ENCODE data around the gene KCNJ6.

Gene KCNJ6

DNA sequence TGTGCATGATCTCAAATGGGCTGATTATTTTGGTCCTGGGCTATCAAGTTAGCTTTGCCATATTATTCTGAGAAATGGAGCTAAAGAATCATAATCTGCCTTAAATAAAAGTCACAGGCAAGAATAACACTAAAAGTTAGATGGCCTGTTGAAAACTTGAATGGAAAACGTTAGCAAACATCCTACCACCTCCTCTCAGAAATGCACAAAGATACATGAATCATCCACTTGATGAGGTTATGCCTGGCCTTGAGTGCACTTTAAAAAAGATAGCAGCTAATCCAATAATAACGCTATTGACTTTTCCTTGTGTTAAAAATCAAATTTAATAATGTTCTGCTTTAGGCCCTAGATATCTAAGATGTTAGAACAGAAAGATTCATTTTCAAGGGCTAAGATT, 108.0 kb downstream of the KCNJ6 start:
- CTCF ChIA-PET, result no interaction called here
- no peak for TF ChIP-seq CTCF (IDR thresholded peaks at IDR 0.05; ENCODE audit: control extremely low read depth, extremely low read depth, low read depth, missing control alignments)
- DNase-seq (ENCODE audit: extremely low spot score), result no peak
- POLR2A ChIA-PET, result no interaction called here

DNA sequence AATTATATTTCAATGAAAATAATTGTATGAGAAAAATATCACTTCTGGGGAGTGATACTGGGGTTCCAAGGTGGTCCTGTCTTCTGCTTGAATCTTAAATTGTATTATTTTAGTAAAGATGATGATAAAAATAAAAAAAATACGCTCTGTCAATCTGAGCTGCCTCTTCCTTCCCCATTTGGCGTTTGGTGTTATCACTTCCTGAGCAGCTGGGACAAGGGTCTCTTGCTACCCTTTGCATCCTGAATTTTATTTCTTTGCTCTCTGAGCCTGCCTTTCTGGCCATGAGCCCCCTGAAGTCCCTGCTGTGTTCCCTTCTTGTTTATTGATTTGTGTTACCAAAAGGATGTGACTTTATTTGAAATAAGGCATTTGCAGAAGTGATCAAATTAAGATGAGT, 111.0 kb downstream of the KCNJ6 start:
- CTCF ChIA-PET, result no interaction called here
- DNase-seq (ENCODE audit: extremely low spot score), result no peak
- no peak for TF ChIP-seq CTCF (IDR thresholded peaks at IDR 0.05; ENCODE audit: control extremely low read depth, extremely low read depth, low read depth, missing control alignments)
- POLR2A ChIA-PET, result no interaction called here

GRCh38 chr21:37804001-37804400, 112.3 kb downstream of the KCNJ6 start:
- TF ChIP-seq CTCF (IDR thresholded peaks at IDR 0.05; ENCODE audit: control extremely low read depth, extremely low read depth, low read depth, missing control alignments), result no peak
- CTCF ChIA-PET, result interaction anchor here (1.3 kb wide), 1 partner anchor 10 kb away, joined by 3 read pairs; no protein-coding TSS in a partner anchor

DNA sequence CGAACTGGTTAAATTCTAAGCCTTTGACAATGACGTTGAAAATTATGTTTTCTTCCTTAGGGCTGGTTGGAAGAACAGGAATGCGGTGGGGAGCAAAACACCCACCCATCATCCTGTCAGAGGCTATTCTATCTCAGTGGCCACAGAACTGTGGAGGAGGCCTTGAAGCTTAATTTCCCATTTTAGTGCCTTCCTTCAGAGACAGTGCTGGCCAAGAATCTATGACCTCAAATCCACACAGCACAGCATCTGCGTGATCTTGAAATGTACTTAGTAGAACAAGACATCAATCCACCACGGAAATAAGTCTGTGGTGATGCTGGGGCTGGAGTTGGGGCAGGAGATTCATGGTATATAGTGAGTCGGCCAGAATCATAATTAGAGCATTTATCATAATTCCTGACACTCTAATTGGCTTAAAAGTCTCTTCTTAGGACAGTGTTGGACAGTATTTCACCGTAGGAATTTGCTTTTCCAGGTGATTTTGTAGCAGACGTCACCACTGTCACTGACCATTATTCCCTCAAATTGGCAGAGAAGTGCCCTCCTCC, 113.1 kb downstream of the KCNJ6 start:
- ChIA-PET CTCF (no interaction called here), POLR2A (no interaction called here)
- TF ChIP-seq CTCF (IDR thresholded peaks at IDR 0.05; ENCODE audit: control extremely low read depth, extremely low read depth, low read depth, missing control alignments), result no peak
- no peak for DNase-seq (ENCODE audit: extremely low spot score)

More at GRCh38 chr21:37804001-37804400, 112.3 kb downstream of the KCNJ6 start:
- POLR2A ChIA-PET, result no interaction called here
- DNase-seq (ENCODE audit: extremely low spot score), result no peak

DNA sequence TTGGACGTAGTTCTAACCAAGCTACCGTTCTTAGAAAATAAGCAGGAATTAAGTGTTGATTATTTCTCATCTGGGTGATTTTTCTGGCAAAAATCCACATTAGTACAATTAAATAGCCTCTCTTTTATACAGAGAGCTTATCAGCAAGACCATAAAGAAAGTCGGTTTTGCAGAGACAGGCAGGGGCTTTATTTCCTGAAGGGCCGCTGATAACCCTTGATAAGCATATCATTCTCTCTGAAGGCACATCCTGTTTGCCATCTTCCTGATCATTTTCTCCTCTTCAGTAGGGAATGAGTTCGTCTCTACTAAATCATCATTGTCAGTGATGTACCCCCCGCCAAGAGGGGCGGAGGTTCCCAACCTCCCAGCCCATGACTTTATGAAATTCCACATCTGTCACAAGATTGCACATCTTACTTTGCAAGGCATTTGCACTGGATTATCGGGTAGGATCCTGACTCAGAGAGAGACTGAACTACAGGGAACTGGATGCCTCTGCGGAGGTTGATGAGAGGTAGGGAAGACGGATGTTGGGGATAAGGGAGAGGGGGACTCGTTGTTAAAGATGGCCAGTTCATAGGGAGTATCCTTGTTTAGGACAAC, 115.7 kb downstream of the KCNJ6 start:
- DNase-seq (ENCODE audit: extremely low spot score), result no peak
- CTCF ChIA-PET, result no interaction called here

DNA sequence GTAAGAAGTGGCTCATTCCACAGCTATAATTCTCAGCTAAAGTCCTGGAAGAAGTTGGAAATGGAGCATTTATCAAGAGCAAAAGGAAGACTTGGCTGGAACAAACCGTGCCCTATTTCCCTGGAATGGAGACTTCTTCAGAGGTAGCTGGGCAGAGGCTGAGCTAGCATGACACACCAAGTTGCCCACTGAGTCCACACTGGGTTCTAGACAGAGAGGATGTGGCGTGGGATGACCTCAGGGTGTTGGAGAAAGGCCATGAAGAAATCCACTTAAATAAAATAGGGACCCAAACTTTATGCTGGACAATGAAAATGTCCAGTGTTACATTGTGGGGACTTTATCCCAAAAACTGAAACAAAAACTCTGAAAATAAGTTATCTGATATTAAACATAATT, 116.2 kb downstream of the KCNJ6 start:
- TF ChIP-seq CTCF (IDR thresholded peaks at IDR 0.05; ENCODE audit: control extremely low read depth, extremely low read depth, low read depth, missing control alignments), result no peak
- CTCF ChIA-PET, result no interaction called here
- POLR2A ChIA-PET, result no interaction called here
- DNase-seq (ENCODE audit: extremely low spot score), result no peak

More for the DNA sequence above, 115.7 kb downstream of the KCNJ6 start:
- no peak for TF ChIP-seq CTCF (IDR thresholded peaks at IDR 0.05; ENCODE audit: control extremely low read depth, extremely low read depth, low read depth, missing control alignments)
- POLR2A ChIA-PET, result no interaction called here
